ENCODE results near the gene TRIM66.

Gene TRIM66

GRCh38 chr11:8567602-8568198 is 114.8 kb downstream of the TRIM66 start:
- H3K4me3 ChIP-seq (replicated peaks; ENCODE audit: low read depth, low read length): no peak overlapping the region
- TF ChIP-seq CTCF (IDR thresholded peaks at IDR 0.05; ENCODE audit: low read depth, low read length, missing control alignments): no peak
- no peak for DNase-seq (ENCODE audit: extremely low read depth, low read depth)

- no peak overlapping the region for H3K4me3 ChIP-seq (replicated peaks; ENCODE audit: low read depth, low read length)
- TF ChIP-seq CTCF (IDR thresholded peaks at IDR 0.05; ENCODE audit: low read depth, low read length, missing control alignments): peak; percentile 40
- DNase-seq (ENCODE audit: extremely low read depth, low read depth): peak; percentile 38
Observed at GRCh38 chr11:8566613-8567210, 115.8 kb downstream of the TRIM66 start.

GRCh38 chr11:8564526-8564925 is 117.9 kb downstream of the TRIM66 start:
- no peak for TF ChIP-seq CTCF (IDR thresholded peaks at IDR 0.05; ENCODE audit: low read depth, low read length, missing control alignments)
- no peak for DNase-seq (ENCODE audit: extremely low read depth, low read depth)

More at GRCh38 chr11:8564526-8564925, 117.9 kb downstream of the TRIM66 start:
- no peak overlapping the region for H3K4me3 ChIP-seq (replicated peaks; ENCODE audit: low read depth, low read length)
